A673 (cell line): Measurements from ENCODE around the gene WNT6. TPM values are rescaled to one million over a fixed set of nuclear protein-coding genes. Genes with fewer than 3 reads are reported as not detected.

Source experiments
- BruUV-seq: library from RNA; stranded (reverse); fragments of 400-500 nt; replicated peaks from 2 replicates; lab custom pipeline; 2021; lab: Mats Ljungman, UMichigan
- CTCF ChIA-PET: fragments of 300-600 bp; sonication (Branson Sonifier 250); formaldehyde crosslinking; loops from one replicate; lab custom pipeline; 2022; ENCODE audit warnings: antibody characterized with exemption; lab: Charles Lee
- POLR2A ChIA-PET: fragments of 300-600 bp; sonication (Branson Sonifier 250); formaldehyde crosslinking; loops from one replicate; lab custom pipeline; 2022; ENCODE audit warnings: antibody characterized with exemption; ENCODE audit not compliant: low non-redundant PET; lab: Charles Lee
- DNase-seq: peaks from one replicate; pipeline ENCODE4 v3.0.0-alpha.2; 2015; ENCODE audit warnings: low spot score
- H3K27ac ChIP-seq: fragments of 200-600 bp; sonication (generic); 2 replicates; pipeline ENCODE4 v1.5.1; 2016; ENCODE audit warnings: mixed run types, low read depth, mild to moderate bottlenecking, mixed read lengths, antibody characterized with exemption, low read length; ENCODE audit not compliant: poor library complexity, severe bottlenecking
- H3K27me3 ChIP-seq: fragments of 200-600 bp; sonication (generic); replicated peaks from 2 replicates; pipeline ENCODE4 v1.6.1; 2017; ENCODE audit warnings: mixed run types, low read depth, mild to moderate bottlenecking, mixed read lengths, antibody characterized with exemption, low read length; ENCODE audit not compliant: insufficient read depth, poor library complexity
- H3K36me3 ChIP-seq: fragments of 200-600 bp; sonication (generic); 2 replicates; pipeline ENCODE4 v1.6.1; 2016; ENCODE audit warnings: mixed run types, mild to moderate bottlenecking, mixed read lengths, antibody characterized with exemption, low read length; ENCODE audit not compliant: insufficient read depth, poor library complexity, severe bottlenecking
- H3K4me1 ChIP-seq: fragments of 200-600 bp; sonication (generic); 2 replicates; pipeline ENCODE4 v1.6.1; 2017; ENCODE audit warnings: mixed run types, mild to moderate bottlenecking, mixed read lengths, antibody characterized with exemption, low read length; ENCODE audit not compliant: insufficient read depth, poor library complexity, severe bottlenecking
- H3K4me3 ChIP-seq: fragments of 200-600 bp; sonication (generic); 2 replicates; pipeline ENCODE4 v1.5.1; 2016; ENCODE audit warnings: low read depth, mixed run types, mild to moderate bottlenecking, mixed read lengths, low read length; ENCODE audit not compliant: poor library complexity, severe bottlenecking
- H3K9me3 ChIP-seq: fragments of 200-600 bp; sonication (generic); 2 replicates; pipeline ENCODE4 v1.6.1; 2016; ENCODE audit warnings: mixed run types, low read depth, mild to moderate bottlenecking, mixed read lengths, antibody characterized with exemption, low read length; ENCODE audit not compliant: poor library complexity, severe bottlenecking
- CTCF ChIP-seq: fragments of 300-800, 200-600 bp; sonication (generic); conservative IDR thresholded peaks from 2 replicates; pipeline ENCODE4 v1.5.1; 2017; ENCODE audit warnings: low read depth, mild to moderate bottlenecking, antibody characterized with exemption, low read length, moderate library complexity, mixed read lengths
- EZH2 ChIP-seq: fragments of 200-600 bp; sonication (generic); IDR thresholded peaks from 2 replicates; pipeline ENCODE4 v1.6.1; 2017; ENCODE audit warnings: borderline replicate concordance, low read depth, mild to moderate bottlenecking, mixed read lengths, antibody characterized with exemption, low read length; ENCODE audit not compliant: poor library complexity, severe bottlenecking
- intact Hi-C: fragments of 100-400 bp; cut with micrococcal nuclease; formaldehyde crosslinking; loops from one replicate; pipeline ENCODE4 v1.10.0; 2022; ENCODE audit not compliant: unreplicated experiment
- total RNA-seq: library from RNA; stranded (reverse); gene quantifications from 2 replicates; pipeline ENCODE4 v1.2.3, GENCODE V29; 2021

The WNT6 gene
- total RNA-seq, 1 experiment from 2014 or later: not detected

- Histone ChIP-seq H3K27ac (no peak within 1 kb of the TSS), H3K9me3 (no peaks in the 10 kb centered on the region), H3K4me1 (no peaks in the 10 kb centered on the region), H3K36me3 (no peaks in the 10 kb centered on the region), H3K4me3 (no peak within 1 kb of the TSS), H3K27me3 (peaks cover 15% of the 10 kb centered on the region)
- POLR2A ChIA-PET: no interaction called here
- CTCF ChIA-PET: interaction anchor here (0.7 kb wide), 1 partner anchor 16 kb away, joined by 3 read pairs; no protein-coding TSS in a partner anchor
- no TSS peak for BruUV-seq
- no peak for TF ChIP-seq EZH2
- TF ChIP-seq CTCF: no peak
- intact Hi-C loops: no loop called here
- no peak for DNase-seq
These were observed 28.1 kb upstream of the WNT6 start, which contains the start of gene PRKAG3 for GRCh38 chr2:218831378-218831990. Gene PRKAG3 (minus strand): TSS chr2:218831803.

DNA sequence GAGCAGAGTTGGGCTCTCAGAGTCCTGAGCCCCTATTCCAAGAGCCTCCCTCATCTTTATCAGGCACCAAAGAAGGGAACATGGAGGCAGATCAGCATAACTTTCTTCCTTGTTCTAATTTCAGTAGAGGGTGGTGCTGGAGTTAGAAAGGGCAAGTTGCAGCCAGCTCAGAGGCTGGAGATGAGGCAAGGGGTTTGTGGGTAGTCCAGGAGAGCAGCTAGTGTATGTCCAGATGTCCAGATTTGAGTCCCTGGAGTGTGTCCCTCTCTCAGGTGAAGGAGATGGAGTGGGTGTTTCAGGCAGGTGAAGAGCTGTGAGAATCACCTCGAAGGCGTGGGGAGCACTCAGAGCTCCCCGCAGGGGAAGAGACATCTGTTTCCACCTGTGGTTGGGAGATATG lies 27.5 kb upstream of the WNT6 start:
- Histone ChIP-seq H3K27ac (no peak overlapping the region), H3K36me3 (no peaks in the 10 kb centered on the region), H3K4me1 (no peaks in the 10 kb centered on the region), H3K27me3 (peaks cover 19% of the 10 kb centered on the region), H3K4me3 (no peak overlapping the region), H3K9me3 (no peaks in the 10 kb centered on the region)
- intact Hi-C loops: no loop called here
- no TSS peak for BruUV-seq
- DNase-seq: no peak
- ChIA-PET CTCF (interaction anchor here (0.7 kb wide), 1 partner anchor 15 kb away, joined by 3 read pairs; no protein-coding TSS in a partner anchor), POLR2A (no interaction called here)
- no peak for TF ChIP-seq EZH2
- TF ChIP-seq CTCF: no peak

GRCh38 chr2:218832520-218832919 lies 27.1 kb upstream of the WNT6 start:
- TF ChIP-seq CTCF (no peak), EZH2 (no peak)

More at GRCh38 chr2:218832520-218832919, 27.1 kb upstream of the WNT6 start:
- Histone ChIP-seq H3K27ac (no peak overlapping the region), H3K9me3 (peaks cover 2% of the 10 kb centered on the region), H3K4me1 (no peaks in the 10 kb centered on the region), H3K4me3 (no peak overlapping the region), H3K27me3 (peaks cover 23% of the 10 kb centered on the region), H3K36me3 (no peaks in the 10 kb centered on the region)
- no TSS peak for BruUV-seq
- no peak for DNase-seq
- POLR2A ChIA-PET: no interaction called here
- CTCF ChIA-PET: no interaction called here
- intact Hi-C loops: no loop called here
